ENCODE measurements around the gene DDX27. TPM values are rescaled to one million over a fixed set of nuclear protein-coding genes. Genes with fewer than 3 reads are reported as not detected.

Gene DDX27
- polyA plus RNA-seq, 1 of the 3 experiments (the other 2 are of a cell fraction), result 51.9 TPM

DNA sequence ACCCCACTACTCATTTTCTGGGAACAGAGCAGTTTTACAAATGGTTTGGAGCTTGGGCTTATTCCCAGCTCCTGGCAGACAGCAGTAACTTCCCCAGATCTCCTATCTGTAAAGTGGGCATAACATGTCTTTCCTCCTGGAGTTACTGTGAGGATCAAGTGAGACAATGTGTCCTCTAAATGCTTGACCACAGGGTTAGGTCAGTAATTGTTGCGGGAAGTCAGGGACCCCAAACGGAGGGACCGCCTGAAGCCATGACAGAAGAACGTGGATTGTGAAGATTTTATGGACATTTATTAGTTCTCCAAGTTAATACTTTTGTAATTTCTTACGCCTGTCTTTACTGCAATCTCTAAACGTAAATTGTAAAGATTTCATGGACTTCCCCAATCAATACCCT lies 73.9 kb downstream of the DDX27 start (continued):
- TF ChIP-seq RFX5 (IDR thresholded peaks at IDR 0.05; ENCODE audit: low read length) (no peak), FOXM1 (IDR thresholded peaks at IDR 0.05; ENCODE audit: low read depth) (no peak), RAD21 (IDR thresholded peaks at IDR 0.05; ENCODE audit: low read length) (no peak), TCF12 (IDR thresholded peaks at IDR 0.05) (no peak), USF1 (IDR thresholded peaks at IDR 0.05; ENCODE audit: borderline replicate concordance, low read depth) (no peak), YY1 (IDR thresholded peaks at IDR 0.05; ENCODE audit: low read depth) (no peak), GABPA (IDR thresholded peaks at IDR 0.05; ENCODE audit: low read depth) (no peak), MXI1 (IDR thresholded peaks at IDR 0.05; ENCODE audit: low read depth, low read length) (no peak)
- TF ChIP-seq, protein P1, sequence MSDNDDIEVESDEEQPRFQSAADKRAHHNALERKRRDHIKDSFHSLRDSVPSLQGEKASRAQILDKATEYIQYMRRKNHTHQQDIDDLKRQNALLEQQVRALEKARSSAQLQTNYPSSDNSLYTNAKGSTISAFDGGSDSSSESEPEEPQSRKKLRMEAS (IDR thresholded peaks at IDR 0.05; ENCODE audit: low read depth), result no peak

Small RNA genes lying within 50 kb of the gene (small RNA-seq; reads per million reads assigned to genes)
- gene SNORD12B (5.8 to 531 (median 29.4) reads per million in 7 experiments), gene SNORD12C (7.4 to 603 (median 41.8) reads per million in 7 experiments)

Other genes starting within 250 kb of the DDX27 start
- gene CSE1L, start 173.1 kb upstream of the DDX27 start, polyA plus RNA-seq (2012; rRNA removed), result 18.8 and 21.1 TPM in 2 replicates
- 45.2 and 48.2 TPM in 2 replicates for gene STAU1, start 31.1 kb upstream of the DDX27 start, polyA plus RNA-seq (2012; rRNA removed)
- 3.9 and 4.6 TPM in 2 replicates for gene ZNFX1, start 58.6 kb downstream of the DDX27 start, polyA plus RNA-seq (2012; rRNA removed)